Umbilical cord (tissue), 2 donors: ENCODE data around the gene PRPSAP2. TPM values are rescaled to one million over a fixed set of nuclear protein-coding genes. Genes with fewer than 3 reads are reported as not detected.
"Not testable (repeated sequence)": the region's sequence is repeated elsewhere in the genome, so short reads cannot be mapped to it uniquely, and the experiment has no call there.

Experiments
- DNase-seq: peaks from one replicate; pipeline ENCODE4 v3.0.0-alpha.2; 2015; ENCODE audit warnings: low spot score
- total RNA-seq: library from RNA; depleted of rRNA; stranded (reverse); fragments of >200 nt; gene quantifications from one replicate; pipeline ENCODE4 v1.2.3, GENCODE V29; 2014; ENCODE audit warnings: low replicate concordance; ENCODE audit not compliant: insufficient read depth

The PRPSAP2 gene
- total RNA-seq, 1 donor from 2014 or later = 43.6 TPM

DNA sequence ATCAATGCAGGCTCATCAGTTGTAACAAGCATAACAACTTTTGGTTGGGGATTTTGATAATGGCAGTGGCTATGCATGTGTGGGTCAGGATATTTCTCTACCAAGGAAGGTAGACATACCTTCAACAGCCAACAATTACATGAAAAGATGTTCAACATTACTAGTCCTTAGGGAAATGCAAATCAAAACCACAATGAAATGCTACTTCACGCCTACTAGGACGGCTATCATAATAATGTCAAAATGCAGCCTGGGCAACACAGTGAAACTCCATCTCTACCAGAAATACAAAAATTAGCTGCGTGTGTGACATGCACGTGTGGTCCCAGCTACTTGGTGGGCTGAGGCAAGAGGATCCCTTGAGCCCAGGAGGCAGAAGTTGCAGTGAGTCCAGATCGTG is 86.7 kb downstream of the PRPSAP2 start:
- DNase-seq = no peak

DNA sequence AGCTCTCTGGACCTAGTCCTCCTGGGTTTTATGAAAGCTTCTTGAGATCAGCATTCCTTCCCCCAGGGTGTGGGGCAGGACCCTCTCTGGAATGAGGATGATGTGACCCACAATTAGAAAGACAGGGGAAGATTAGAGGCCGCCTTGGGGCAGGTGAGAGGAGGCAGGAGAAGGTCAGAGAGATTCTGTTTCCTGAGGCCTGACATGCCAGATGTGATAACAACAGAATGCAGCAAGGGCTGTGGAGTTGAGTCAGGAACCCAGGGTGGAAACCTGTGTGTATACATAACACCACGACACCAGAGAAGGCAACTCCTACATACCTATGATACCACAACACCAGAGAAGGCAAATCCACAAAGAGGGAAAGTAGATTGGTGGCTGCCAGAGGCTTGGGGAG is 88.6 kb downstream of the PRPSAP2 start:
- DNase-seq = peak; percentile 15

DNA sequence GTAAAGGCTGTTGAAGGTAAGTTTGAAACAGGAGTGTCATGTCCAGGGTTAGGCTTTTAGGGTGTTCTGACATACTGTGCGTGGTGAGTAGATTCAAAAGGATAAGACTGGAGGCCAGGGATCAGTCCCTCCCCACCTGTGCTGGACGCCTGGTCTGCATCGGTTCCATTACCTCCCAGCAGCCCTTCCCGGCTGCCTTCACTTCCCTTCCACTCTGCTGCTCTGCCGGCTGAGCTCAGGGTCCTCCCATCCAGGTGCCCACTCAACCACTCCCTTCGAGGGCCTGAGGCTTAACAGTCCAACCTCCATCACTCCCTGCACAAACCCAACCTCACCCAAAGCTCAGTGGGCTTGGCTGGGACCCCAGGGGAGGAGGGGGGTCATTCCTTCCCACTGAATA is 89.9 kb downstream of the PRPSAP2 start:
- DNase-seq = no peak

DNA sequence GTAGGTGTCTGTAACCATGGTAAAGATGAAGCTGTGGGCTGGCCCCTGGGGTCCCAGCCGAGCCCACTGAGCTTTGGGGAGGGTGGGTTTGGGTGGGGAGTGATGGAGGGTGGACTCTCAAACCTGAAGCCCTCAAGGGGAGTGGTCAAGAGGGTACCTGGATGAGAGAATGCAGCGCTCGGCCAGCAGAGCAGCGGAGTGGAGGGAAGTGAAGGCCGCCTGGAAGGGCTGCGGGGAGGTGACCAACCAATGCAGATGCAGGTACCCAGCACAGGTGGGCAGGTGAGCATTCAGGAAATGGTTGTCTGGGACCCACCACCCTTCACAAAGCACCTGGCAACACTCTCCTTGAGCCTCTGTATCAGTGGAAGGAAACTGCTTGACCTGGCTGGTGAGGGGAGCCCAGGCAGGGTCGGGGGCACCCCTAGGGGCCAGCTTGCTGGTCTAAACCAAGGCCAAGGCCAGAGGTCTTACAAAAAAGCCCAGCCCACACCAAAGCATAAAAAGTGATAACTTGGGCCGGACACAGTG is 90.6 kb downstream of the PRPSAP2 start:
- no peak for DNase-seq

DNA sequence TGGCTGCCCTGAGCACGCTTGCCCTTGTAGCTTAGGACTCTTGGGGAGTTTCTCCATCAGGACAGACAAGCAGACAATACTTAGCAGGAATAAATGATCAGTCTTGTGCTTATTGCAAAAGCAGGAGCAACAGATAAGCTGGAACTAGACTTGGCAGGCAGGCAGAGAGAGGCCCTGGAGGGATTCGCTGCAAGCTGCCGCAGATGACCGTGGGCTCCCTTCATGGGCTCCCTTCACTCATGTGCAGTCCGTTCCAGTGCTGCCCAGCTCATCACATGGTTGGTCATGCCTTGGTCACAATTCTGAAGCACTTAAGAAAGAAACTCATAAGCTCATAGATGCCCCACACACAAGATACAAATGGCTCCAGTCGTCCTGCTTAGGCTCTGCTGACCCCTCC is 91.6 kb downstream of the PRPSAP2 start:
- peak; percentile 83 for DNase-seq

DNA sequence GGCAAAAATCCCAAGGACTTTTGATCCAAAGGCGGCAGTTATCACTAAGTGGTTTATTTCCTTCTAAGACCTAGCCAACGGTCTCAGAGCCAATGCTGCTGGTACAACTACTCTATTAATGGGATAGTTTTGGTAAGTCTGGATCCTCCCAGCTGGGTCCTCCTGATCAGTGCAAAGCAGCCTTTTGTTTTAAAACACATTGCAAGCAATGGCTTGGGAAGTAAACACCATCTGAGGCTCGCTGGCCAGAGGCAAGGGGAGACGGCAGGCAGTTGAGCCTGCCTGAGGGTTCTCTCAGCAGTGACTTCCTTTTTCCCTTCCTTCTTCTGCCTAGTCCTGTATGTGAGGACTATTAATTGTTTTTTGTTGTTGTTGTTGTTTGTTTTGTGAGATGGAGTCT is 92.4 kb downstream of the PRPSAP2 start:
- DNase-seq = no peak

DNA sequence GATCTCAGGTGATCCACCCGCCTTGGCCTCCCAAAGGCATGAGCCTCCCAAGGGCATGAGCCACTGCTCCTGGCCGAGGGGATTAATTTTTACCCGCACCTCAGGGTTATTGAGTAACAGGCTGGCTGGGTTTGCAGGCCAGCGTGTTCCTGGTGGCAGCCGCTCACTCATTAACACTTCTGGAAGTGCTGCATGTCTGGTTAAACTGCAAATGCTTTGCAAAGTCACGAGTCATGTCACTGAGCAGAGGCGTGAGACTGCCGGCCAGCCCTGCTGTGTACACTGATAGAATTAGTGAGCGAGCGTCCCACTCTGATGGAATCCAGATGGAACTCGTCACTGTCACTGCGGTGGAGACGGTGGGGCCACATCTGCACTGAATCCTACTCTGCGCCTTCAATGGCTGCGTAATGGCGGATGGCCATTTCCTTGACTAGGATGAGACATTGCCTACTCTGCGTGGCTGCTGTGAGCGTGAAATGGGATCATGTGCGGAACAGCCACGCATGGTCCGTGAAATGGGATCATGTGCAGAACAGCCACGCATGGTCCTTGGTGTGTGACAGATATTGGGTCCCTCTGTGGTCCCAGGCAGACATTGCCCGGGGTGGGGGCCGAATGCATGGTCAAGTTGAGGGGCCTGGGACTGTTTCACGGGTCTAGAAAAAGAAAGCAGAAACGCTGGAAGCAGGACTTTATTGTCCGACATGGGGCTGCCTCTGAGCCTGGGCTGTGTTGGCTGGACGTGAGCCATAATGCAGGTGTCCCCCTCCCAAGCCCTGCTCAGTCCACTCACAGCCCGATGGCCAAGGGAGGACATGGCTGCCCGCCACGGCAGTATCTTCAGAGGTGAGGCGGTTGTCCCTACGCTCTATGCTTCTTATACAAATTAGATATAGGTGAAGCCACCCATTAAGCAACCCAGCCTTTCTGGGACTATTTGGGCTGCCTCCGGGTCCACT is 93.3 kb downstream of the PRPSAP2 start:
- DNase-seq = no peak

DNA sequence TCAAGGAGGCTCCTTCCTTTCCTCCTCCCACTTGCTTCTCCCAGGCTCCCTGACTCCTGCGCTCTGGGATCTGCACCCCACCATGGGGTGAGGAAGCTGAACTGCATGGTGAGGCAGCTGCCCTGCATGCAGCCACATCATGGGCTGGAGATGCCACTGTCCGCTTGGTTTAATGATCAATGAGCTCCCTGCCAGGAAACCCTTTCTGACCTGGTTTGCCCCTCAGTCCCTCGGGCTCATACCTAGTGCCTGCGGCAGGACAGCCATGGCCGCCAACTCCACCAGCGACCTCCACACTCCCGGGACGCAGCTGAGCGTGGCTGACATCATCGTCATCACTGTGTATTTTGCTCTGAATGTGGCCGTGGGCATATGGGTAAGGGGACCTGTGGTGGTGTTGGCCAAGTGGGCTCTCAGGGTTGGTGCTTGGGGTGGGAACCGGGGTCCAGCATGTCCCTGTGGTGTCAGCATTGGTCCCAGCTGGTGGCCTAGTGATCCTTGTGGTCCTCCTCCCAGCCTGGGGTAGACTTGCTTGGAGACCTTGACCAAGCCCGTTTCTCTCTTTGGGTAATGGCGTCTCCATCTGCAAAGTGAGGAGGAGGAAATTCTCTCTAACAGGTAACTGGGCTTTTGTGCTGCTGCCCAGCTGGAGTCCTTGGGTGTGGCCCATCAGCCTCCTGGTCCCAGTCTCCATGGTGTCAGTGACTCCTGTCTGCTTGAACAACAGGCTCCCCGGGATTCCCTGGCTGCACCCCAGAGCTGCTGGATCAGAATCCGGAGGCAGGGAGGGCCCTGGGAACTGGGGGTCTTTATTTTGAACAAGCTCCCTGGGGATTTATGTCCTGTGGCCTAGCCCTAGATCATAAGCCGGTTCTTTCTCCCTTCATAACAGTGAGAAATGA is 94.3 kb downstream of the PRPSAP2 start, which contains the start of gene SLC5A10:
SLC5A10 (plus strand) TSS at position 225 of the 902 bp plus-strand sequence; CDS start at position 266, 41 bp downstream.
- DNase-seq = no peak

DNA sequence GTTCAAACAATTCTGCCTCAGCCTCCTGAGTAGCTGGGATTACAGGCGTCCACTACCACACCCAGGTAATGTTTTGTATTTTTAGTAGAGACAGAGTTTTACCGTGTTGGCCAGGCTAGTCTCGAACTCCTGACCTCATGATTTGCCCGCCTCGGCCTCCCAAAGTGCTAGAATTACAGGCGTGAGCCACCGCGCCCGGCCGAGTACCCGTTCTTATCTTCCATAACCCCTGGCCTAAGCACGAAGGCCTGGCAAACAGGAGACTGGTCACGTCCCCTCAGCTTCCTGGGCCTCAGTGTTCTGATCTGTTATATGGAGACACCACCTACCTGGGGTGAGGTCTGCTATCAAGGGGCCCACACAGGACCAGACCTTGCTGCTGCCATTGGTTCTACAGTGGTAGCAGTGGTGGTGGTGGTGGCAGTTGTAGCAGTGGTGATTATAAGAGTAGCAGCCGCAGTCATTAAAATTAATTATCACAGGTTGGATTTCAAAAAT is 95.3 kb downstream of the PRPSAP2 start:
- DNase-seq = no peak

DNA sequence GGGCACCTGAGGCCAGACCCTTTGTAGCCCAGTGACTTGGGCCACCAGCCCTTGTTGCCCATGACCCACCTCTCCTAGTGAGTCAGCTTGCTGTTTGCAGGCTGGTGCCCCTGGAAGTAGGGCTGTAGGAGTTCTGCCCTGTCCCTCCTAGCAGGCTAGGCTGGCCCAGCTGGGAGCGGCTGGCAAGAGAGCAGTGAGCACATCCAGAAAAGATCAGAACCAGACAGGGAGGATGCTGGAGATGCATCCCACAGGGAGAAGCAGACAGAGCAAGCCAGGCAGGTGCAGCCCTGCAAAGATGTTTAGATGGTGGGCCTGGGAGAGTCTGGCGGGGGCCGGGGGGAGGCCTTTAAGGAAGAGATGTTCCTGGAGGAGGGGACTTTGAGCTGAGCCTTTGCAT is 96.4 kb downstream of the PRPSAP2 start:
- DNase-seq = no peak

DNA sequence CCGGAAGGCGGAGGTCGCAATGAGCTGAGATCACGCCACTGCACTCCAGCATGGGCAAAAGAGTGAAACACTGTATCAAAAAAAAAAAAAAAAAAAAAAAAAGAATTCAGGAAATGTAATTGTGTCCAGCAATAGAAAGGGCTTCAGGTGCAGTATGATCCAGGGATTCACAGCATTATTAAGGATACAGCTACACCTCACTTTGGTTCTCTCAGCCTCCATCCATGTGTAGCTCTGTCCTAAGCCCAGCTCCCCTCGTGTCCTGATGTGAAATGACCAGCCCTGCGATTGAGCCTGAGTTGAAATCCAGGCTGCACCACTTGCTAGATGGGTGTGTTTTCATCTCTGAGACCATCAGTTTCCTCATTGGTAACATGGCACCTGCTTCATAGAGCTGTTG is 97.1 kb downstream of the PRPSAP2 start:
- no peak for DNase-seq

DNA sequence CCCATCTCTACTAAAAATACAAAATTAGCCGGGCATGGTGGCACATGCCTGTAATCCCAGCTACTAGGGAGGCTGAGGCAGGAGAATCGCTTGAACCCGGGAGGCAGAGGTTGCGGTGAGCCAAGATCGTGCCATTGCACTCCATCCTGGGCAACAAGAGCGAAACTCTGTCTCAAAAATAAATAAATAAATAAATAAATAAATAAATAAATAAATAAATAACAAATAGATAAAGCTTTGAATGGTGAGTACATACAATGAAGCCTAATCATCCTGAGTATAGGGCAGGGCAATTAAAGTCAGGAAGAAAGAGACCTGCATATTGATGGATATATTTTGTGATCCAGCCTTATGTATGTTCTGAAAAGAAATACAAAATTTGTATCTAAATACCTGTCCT is 98.1 kb downstream of the PRPSAP2 start:
- not testable (repeated sequence) for DNase-seq

DNA sequence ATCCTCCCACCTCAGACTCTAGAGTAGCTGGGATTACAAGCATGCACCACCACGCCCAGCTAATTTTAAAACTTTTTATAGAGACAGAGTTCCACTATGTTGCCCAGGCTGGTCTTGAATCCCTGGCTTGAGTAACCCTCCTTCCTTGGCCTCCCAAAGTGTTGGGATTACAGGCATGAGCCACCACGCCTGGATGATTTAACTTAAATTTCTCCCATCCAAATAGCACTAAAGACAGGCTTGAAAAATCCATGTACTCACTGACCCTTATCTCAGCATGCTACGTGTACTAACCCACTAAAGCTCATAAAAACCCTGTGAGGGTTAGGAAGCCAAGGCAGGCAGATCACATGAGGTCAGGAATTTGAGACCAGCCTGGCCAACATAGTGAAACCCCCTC is 98.7 kb downstream of the PRPSAP2 start:
- DNase-seq = peak; percentile 78

DNA sequence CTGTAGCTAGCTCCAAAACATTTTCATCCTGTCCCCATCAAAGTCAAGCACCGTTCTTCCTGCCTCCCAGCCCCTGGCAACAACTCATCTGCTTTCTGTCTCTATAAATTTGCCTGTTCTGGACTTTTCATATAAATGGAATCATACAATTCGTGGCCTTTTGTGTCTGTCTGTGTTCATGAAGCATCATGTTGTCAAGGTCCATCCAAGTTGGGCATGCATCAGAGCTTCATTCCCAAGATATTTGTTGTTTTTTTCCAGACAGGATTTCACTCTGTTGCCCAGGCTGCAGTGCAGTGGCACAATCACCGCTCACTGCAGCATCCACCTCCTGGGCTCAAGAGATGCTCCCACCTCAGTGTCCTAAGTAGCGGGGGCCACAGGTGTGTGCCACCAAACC is 99.9 kb downstream of the PRPSAP2 start:
- DNase-seq = no peak

DNA sequence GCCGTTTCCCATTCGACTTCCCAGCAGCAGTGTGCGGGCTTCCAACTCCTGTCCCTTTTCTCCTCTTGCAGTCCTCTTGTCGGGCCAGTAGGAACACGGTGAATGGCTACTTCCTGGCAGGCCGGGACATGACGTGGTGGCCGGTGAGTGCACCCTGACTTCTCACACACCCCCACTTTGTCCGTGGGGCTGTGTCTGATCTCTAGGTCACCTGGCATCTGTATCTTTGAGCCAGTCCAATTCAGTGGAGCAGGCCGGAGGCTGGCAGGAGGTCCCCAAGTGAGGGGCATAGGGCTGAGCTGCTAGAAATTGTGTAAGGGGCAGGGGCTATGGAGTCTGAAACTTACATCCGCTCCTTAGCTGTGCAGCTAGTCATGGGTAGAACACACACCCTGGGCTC is 100.7 kb downstream of the PRPSAP2 start:
- DNase-seq = no peak

DNA sequence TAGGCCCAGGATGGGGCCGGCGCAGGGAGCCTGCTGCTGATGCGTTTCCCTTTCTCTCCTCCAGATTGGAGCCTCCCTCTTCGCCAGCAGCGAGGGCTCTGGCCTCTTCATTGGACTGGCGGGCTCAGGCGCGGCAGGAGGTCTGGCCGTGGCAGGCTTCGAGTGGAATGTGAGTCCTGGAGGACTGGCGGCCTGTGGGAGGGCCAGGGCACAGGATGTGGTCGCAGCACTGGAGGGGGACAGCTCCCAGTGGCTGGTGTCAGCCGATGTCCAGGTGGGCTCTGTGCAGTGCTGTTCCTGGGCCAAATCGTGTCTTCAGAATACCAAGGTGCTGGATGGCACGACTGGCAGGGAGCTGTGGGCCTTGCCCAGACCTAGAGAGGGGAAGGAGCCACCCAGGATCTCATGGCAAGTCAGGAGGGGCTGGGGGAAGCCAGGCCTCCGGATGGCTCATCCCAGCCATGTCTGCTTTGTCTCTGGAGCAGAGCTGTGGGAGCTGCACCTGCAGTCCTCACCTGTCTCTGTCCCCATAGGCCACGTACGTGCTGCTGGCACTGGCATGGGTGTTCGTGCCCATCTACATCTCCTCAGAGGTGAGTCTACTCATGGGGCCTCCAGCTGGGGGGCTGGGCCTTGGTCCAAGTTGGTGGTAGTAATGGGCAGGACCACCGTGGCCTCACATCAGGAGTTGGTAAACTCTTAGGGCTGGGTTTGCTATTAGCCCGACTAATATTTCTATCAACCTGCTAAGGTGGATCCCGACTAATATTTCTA is 101.3 kb downstream of the PRPSAP2 start:
- DNase-seq = no peak

DNA sequence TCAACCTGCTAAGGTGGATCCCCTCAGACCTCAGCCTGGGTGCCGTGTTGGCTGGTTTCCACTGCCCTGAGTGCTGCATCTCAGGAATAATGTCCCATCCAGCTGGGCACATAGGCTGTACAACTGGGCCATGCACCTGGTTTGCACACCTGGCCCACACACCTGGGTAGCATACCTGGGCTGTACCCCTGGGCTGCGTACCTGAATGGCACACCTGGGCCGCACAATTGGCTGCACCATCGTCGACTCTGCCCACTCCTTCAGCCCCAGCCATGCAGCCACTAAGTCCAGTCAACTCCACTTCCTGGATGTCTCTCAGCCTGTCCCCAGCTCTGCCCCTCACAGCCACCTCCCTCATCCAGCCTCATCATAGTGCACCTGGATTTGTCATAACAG is 101.9 kb downstream of the PRPSAP2 start:
- DNase-seq = no peak

DNA sequence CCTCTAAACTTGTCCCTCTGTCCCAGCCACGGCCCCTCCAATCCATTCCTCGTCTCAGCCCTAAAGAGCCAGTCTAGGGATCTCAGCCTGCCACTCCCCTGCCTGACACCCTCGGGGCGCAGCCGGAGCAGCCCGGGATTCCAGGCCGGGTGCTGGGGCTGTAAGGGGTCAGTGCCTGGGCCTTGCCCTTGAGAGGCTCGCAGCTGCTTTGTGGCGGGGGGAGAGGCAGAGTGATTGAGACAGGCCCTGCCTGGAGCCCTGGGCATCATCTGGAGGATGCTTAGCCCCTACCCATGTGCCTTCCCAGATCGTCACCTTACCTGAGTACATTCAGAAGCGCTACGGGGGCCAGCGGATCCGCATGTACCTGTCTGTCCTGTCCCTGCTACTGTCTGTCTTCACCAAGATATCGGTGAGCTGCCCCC is 102.3 kb downstream of the PRPSAP2 start:
- DNase-seq = no peak

DNA sequence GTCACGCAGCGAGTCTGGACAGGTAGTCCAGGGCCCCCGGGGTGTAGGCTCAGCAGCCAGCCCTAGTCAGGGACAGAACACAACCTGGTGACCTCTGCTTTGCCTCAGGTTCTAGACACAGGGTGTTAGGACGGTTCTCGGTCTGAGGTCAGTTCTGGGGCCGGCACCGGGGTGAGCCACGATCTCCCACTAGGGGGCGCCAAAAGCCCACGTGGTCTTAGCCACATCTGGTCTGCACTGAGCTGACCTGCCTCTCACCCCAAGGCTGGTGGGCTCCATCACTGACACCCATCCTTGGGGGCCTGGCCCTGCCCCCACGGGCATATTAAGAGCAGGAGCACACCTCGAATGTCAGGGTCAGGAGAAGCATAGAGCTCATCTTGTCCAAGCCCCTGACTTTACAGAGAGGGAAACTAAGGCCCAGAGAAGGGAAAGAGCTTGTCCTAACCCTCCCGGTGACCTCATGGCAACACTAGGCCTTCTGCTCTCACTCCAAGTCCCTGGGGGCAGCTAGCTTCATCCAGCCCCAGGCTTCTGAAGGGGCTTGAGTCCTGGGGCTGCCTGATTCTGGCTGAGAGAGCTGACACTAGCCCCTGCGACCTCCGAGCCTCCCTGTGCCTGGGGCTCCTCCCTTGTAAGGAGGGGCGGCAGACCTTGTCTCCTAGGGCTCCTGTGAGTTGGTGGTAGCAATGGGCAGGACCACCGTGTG is 103.0 kb downstream of the PRPSAP2 start:
- DNase-seq = peak; percentile 46
